Stimulated activated CD8-positive, alpha-beta memory T cell treated with anti-CD3 and anti-CD28 coated beads, Interleukin-7, amount 100 ng/mL, for 4 hours (primary cell): ENCODE data around the gene GAS6.

Experiments used
- DNase-seq, 2 donors: peaks; one replicate each; pipeline ENCODE4 v3.0.0-alpha.2; 2020; ENCODE audit warnings: low read depth in 2 of 2

The GAS6 gene

DNA sequence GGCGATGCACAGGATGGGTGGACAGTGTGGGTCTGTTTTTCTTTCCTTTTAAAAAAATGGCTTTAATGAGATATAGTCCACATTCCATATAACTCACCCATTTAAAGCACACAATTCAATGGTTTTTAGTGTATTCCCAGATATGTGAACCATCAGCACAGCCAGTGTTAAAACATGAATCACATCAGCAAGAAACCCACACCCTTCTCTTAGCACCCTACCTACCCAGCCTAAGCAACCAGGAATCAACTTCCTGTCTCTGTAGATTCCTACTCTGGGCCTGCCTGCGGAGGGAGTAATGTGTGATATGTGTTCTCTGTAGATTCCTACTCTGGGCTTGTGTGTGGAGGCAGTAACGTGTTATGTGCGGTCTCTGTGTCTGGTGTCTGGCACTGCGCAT, 92.9 kb downstream of the GAS6 start:
- DNase-seq: no peak
